SK-N-SH (cell line): ENCODE data around the gene MAP2K7.

Experiments
- CTCF ChIP-seq: fragments of 200-600 bp; sonication (generic); IDR thresholded peaks from 2 replicates; pipeline ENCODE4 v1.6.1; 2017; ENCODE audit warnings: antibody characterized with exemption, mild to moderate bottlenecking, moderate library complexity
- RCOR1 ChIP-seq: fragments of 150-350 bp; IDR thresholded peaks from 2 replicates; pipeline ENCODE4 v1.6.1; 2017; ENCODE audit warnings: antibody characterized with exemption, low read length
- REST ChIP-seq: IDR thresholded peaks from 2 replicates; pipeline ENCODE4 v1.6.1; 2012; ENCODE audit warnings: mild to moderate bottlenecking, low read depth, low read length, moderate library complexity

- TF ChIP-seq REST, result no peak
- no peak for TF ChIP-seq CTCF
- TF ChIP-seq RCOR1, result no peak
Observed at GRCh38 chr19:7870571-7871436, 32.9 kb upstream of the MAP2K7 start.
